Adipose tissue (tissue), 3 donors: ENCODE data around the gene FBXL19. TPM values are rescaled to one million over a fixed set of nuclear protein-coding genes. Genes with fewer than 3 reads are reported as not detected.
"Not testable (repeated sequence)": the region's sequence is repeated elsewhere in the genome, so short reads cannot be mapped to it uniquely, and the experiment has no call there.

Experiments
- H3K27ac ChIP-seq: one replicate; pipeline ENCODE4 v1.5.1; 2013; ENCODE audit warnings: low read depth, low read length
- WGBS, 3 donors: extraction: QIAGEN DNeasy Blood & Tissue Kit; methylation state at CpG; one replicate each; pipeline ENCODE4 v1.1.7; 2013; 5-methylcytosine and 5-hydroxymethylcytosine counted together
- polyA plus RNA-seq, 3 donors: library from polyadenylated mRNA; stranded (reverse); fragments of 200-250 nt; gene quantifications; one replicate each; pipeline ENCODE4 v1.2.3, GENCODE V29; 2013
- donor health status: healthy with polysubstance abuse.
- donor health status: Bipolar disorder and iron deficiency.
- donor health status: healthy.

FBXL19 gene
- polyA plus RNA-seq, 3 donors, result 3.6 to 9.1 (median 5.3) TPM

- WGBS, 3 donors, result 92 to 95% (median 94%) methylated on average over 32 to 35 of the region's 35 CpGs
- H3K27ac ChIP-seq, result no peak overlapping the region
Measured at GRCh38 chr16:30930160-30930571, 6.8 kb downstream of the FBXL19 start.

- H3K27ac ChIP-seq, result no peak overlapping the region
- WGBS, 3 donors, result 57 to 78% (median 73%) methylated on average over 12 of the region's 12 CpGs
Measured at GRCh38 chr16:30931068-30931650, 7.8 kb downstream of the FBXL19 start.

- no peak overlapping the region for H3K27ac ChIP-seq
Measured at GRCh38 chr16:30934827-30935557, 11.6 kb downstream of the FBXL19 start.

GRCh38 chr16:30937692-30938091, 14.3 kb downstream of the FBXL19 start:
- 27 to 52% (median 28%) methylated on average over 5 of the region's 5 CpGs for WGBS, 3 donors
- no peak overlapping the region for H3K27ac ChIP-seq

More at GRCh38 chr16:30934827-30935557, 11.6 kb downstream of the FBXL19 start:
- WGBS, 3 donors, result 56 to 61% (median 60%) methylated on average over 12 of the region's 12 CpGs

GRCh38 chr16:30939571-30939970, 16.2 kb downstream of the FBXL19 start:
- not testable (repeated sequence) for H3K27ac ChIP-seq
- WGBS, 3 donors, result 94 to 96% (median 95%) methylated on average over 8 of the region's 8 CpGs

DNA sequence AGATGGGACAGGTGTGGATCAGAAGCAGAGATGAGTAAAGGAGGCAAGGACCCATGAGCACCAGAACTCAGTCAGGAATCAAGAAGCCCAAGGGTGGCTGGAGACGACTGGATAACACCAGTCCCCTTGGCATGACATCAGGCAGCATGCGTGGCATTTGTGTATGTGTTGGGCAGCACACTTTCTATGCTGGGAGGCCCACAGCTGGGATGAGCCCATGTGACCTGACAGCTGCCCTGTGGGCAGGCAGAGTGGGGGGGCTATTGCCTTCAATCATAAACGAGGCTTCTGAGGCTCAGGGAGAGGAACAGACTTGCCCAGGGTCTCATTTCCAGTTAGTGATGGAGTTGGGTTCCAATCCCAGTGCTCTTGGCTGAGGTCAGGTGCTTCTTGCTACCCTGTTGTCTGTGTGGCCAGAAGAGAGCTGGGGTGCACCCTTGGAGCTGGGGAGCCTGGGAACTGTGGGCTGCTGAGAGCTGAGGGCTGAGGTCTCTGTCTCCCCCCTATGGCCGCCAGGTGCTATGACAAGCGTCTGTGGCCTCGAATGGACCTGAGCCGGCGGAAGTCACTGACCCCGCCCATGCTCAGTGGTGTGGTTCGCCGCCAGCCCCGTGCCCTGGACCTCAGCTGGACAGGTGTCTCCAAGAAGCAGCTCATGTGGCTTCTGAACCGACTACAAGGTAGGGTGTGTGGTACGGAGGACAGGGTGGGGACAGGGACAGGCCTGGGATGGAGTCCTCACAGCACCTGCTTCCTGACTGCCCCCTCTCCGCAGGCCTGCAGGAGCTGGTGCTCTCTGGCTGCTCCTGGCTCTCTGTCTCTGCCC, 18.4 kb downstream of the FBXL19 start:
- H3K27ac ChIP-seq, result no peak overlapping the region
- 19 to 22% (median 19%) methylated on average over 15 of the region's 15 CpGs for WGBS, 3 donors

GRCh38 chr16:30942426-30942806, 19.0 kb downstream of the FBXL19 start:
- H3K27ac ChIP-seq, result no peak overlapping the region

DNA sequence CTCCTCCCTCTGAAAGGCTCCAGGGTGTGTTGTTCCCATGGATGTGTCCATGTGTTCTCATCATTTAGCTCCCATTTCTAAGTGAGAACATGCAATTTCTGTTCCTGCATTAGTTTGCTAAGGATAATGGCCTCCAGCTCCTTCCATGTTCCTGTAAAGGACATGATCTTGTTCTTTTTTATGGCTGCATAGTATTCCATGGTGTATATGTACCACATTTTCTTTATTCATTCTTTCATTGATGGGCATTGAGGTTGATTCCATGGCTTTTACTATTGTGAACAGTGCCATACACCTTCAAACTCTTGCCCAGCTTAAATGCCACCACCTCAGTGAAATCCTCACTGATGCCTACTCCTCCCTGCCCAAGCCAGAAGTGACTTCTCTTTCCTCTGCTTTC, 21.0 kb downstream of the FBXL19 start:
- no peak overlapping the region for H3K27ac ChIP-seq

More at GRCh38 chr16:30942426-30942806, 19.0 kb downstream of the FBXL19 start:
- WGBS, 3 donors, result 53 to 91% (median 76%) methylated on average over 4 of the region's 4 CpGs

GRCh38 chr16:30946671-30947540, 23.5 kb downstream of the FBXL19 start:
- 89 to 92% (median 92%) methylated on average over 32 to 38 of the region's 38 CpGs for WGBS, 3 donors
- H3K27ac ChIP-seq, result no peak overlapping the region

GRCh38 chr16:30947541-30947858, 24.1 kb downstream of the FBXL19 start:
- H3K27ac ChIP-seq, result no peak overlapping the region
- 75 to 83% (median 75%) methylated on average over 2 to 3 of the region's 3 CpGs for WGBS, 3 donors

DNA sequence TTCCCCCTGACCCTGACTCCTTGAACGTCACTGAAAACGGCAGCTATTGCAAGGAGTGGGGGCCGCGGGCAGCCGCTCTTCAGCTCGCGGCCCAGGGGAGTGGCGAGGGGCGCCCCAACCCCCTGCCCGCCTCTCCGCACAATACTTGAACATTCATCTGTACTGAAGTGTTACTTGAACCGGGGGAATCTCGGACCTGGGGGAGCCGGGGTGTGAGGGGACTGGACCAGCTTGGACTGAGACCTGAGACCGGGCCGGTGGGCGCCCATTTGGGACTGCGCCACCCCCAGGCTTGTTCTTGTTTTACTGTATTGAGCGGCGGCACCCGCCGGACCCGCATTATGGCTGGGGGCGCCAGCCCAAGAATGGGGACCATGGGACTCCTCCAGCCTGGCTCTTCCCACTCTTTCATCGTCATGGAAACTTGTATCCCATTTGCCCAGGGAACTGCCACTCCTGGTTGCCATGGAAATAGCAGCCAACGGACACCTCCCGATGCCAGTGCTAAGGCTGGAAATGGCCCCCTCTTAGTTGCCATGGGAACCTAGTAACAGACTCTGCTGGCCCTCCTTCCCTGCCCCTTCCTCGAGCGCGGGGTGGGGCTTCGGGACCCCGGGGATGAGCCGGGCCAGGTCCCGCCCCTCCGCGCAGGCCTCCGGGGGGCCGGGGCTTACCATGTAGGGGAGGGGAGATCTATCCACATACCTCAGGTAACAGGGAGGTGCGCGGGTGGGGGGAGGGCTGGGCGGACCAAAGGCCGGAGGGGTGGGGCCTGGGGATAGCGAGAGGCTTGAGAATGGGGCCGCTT, 24.7 kb downstream of the FBXL19 start:
- no peak overlapping the region for H3K27ac ChIP-seq
- 34 to 38% (median 35%) methylated on average over 33 to 44 of the region's 44 CpGs for WGBS, 3 donors

DNA sequence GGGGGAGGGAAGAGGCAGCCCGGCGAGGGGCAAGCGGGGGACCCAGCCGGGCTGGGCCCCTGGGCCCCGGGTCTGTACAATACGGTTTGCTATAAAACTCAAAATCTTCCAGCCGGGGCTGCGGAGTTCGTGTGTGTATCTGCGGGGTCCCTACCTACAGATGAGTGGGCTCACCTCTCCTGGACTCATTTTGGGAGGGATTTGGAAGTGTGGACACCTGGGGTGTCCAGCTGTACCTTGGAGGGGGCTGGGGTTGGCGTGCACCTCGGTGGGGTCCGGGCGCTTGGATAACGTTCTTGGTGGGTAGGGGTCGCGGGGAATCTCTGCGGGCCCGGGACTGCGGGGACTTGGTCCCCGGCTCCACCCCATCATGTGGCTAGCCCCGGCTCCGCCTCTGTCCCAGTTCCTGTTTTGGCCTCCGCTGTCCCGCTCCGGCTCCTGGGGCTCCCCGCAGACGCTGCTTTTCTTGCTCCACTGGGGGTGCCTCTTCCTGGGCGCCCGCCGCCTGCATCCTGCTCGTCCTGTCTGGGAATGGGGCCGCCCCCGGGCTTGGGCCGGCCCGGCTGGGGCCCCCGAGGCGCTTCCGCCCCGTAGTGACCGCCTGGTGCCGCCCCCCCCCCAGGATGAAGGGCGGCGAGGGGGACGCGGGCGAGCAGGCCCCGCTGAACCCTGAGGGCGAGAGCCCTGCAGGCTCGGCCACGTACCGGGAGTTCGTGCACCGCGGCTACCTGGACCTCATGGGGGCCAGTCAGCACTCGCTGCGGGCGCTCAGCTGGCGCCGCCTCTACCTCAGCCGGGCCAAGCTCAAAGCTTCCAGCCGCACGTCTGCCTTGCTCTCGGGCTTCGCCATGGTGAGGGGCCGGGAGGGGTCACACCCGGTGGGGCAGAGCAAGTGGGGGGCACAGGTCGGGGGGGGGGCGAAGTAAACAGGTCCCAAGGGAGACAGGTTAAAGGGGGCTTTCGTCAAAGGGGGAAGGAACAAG, 25.6 kb downstream of the FBXL19 start, which contains the start of gene ORAI3:
Gene ORAI3 (plus strand): TSS at position 402 of the 983 bp plus-strand sequence. CDS start 222 bp downstream, at position 624.
- WGBS, 3 donors, result 0 to 1% (median 1%) methylated on average over 60 to 70 of the region's 70 CpGs

DNA sequence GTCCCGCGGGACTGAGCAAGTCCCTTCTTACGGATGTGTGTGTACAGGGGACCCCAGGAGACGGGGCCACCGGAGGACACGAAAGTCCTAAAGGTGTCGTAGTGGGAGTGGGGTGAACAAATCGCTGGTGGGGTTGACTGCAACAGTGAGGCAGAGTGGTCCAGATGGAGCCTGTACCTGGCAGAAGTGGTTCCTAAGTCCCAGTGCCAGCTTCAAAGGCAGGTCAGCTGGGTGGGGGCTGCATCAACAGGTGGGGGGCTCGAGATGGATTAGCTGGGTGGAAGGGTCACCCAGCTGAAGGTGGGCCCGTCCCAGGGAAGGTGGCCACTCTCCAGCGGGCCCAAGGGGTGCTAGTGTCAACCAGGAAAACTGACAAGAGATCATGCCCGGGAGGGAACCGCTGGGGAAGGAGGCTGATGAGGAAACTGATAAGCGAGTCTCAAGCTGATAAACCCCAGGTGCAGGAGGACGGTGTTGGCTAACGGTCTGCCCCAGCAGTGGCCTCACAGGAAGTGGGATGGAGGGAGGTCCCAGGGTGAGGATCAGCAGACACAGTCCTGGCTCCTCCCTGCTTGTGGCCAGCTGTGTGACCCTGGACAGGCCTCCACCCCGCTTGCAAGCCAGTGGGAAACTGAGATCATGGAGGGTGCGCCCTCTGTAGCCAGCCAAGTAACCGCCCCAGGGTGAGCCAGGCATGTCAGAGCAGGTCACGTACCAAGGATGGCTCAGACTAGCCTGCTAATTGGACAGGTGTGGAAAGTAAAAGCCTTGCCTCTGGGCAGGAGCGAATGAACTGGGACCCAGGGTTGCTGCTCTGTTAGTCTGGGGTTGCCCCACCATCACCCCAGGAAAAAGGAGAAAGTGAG, 26.5 kb downstream of the FBXL19 start:
- WGBS, 3 donors, result 1 to 4% (median 2%) methylated on average over 21 of the region's 21 CpGs
- peak overlapping the region; percentile 19 for H3K27ac ChIP-seq

More for the DNA sequence above, 25.6 kb downstream of the FBXL19 start, which contains the start of gene ORAI3:
- peak within 1 kb of the TSS; percentile 19 for H3K27ac ChIP-seq

- WGBS, 3 donors, result 65 to 71% (median 68%) methylated on average over 5 to 8 of the region's 8 CpGs
- H3K27ac ChIP-seq, result no peak overlapping the region
Measured at GRCh38 chr16:30950516-30951065, 27.2 kb downstream of the FBXL19 start.

DNA sequence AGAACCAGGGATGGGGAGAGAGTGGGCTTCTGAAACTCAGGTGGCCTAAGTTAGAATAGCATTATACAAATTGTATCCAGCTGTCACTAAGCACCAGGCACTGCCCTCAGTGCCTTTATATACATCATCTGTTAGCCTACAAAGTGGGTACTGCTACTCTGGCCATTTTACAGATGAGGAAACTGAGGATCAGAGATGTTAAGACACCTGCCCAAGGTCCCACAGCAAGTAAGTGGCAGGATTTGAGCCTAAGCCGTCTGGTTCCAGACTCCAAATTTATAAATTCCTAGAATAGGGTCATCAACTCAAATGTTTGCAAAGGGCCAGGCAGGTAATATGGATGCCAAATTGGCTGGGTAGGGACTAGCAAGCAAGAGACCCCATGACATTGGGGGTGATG, 27.8 kb downstream of the FBXL19 start:
- 74 to 82% (median 78%) methylated on average over 1 of the region's 1 CpG for WGBS, 3 donors
- no peak overlapping the region for H3K27ac ChIP-seq
